GM20000 (cell line): Measurements from ENCODE around the gene PGGT1B.

ENCODE experiments used
- DNase-seq: peaks from one replicate; pipeline ENCODE4 v3.0.0; 2012; ENCODE audit warnings: low spot score
- TF ChIP-seq, protein P1 (sequence below): IDR thresholded peaks from 2 replicates; pipeline ENCODE4 v1.5.1; 2012; ENCODE audit warnings: mild to moderate bottlenecking, control low read depth; ENCODE audit errors: extremely low read depth, missing control alignments

The PGGT1B gene

DNA sequence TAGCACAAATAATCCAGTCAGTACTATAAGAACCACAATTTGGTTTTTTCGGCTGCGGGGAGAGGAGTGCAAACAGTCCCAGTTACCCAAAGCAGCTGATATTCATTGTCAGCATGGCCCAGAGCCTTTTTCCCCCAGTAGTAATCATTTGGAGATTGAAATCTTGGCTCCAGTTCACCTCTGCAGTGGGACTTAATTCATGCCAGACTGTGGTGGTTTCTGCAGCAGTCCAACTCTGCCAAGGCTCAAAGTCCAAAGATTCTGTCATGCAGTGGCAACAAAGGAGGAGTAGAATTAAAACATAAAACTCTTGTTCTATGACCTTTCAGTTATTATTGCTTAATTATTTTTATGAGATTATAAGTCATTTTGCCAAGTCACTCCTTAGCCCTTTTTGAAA, 68.0 kb downstream of the PGGT1B start:
- DNase-seq, result no peak
- TF ChIP-seq, protein P1, sequence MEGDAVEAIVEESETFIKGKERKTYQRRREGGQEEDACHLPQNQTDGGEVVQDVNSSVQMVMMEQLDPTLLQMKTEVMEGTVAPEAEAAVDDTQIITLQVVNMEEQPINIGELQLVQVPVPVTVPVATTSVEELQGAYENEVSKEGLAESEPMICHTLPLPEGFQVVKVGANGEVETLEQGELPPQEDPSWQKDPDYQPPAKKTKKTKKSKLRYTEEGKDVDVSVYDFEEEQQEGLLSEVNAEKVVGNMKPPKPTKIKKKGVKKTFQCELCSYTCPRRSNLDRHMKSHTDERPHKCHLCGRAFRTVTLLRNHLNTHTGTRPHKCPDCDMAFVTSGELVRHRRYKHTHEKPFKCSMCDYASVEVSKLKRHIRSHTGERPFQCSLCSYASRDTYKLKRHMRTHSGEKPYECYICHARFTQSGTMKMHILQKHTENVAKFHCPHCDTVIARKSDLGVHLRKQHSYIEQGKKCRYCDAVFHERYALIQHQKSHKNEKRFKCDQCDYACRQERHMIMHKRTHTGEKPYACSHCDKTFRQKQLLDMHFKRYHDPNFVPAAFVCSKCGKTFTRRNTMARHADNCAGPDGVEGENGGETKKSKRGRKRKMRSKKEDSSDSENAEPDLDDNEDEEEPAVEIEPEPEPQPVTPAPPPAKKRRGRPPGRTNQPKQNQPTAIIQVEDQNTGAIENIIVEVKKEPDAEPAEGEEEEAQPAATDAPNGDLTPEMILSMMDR, result no peak

DNA sequence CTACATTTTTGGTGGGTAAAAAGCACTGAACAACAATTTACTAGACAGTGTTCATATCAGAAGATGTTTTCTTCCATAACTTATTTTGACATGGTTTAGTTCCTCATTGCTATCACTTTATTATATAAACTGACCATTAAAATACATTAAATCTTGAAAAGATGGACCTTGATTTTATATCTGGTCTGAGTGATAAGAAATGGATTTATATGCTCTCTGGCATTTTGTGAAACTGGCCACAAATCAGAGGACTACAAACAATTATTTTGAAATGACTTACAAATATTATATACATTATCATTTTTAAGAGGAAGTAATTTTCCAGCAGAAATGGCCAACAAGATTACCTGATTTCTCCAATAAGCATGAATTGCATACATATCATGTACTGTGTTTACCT, 69.4 kb downstream of the PGGT1B start:
- TF ChIP-seq, protein P1, result no peak

DNA sequence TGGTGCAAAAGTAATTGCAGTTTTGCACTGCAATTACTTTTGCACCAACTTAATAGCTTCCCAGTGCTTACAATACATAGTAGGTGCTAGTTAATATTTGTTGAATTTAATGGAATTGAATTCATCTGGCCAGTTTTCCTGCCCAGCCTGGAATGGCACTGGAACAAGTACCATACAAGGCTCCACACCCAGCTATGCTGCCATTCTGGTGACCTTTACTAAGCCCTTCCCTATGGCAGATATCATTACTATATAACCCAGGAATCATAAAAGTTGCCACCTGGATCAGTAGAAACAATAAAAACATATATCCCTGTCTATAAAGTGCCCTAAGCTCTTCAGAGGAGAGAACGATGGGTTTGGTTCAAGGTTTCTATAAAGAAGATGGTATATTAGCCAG, 70.6 kb downstream of the PGGT1B start:
- TF ChIP-seq, protein P1, result no peak
- DNase-seq, result no peak

More for the DNA sequence above, 69.4 kb downstream of the PGGT1B start:
- DNase-seq, result no peak

DNA sequence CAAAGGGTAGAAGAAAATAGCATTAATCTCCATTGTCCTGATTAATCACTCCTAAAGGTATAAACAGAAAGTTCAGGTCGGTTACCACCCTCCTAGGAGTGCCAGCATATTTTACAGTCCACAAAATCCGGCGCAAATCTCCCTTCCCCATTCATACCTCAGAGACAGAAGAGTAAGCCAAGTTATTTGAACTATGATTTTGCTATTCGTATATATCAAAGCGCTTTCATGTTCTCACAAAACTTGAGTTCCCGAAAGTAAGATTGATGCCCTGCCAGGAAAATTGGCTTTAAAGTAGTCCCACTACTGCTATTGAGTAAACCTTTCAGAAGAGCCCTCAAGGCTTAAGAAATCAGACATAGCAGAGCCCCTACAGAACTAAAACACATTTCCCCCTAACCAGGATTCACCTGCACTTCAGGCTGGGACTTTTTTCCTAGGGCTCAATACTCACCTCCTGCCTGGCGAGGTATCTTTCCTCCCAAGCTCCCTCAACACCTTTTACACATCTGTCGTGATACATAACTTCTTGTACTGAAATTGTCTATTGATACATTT, 71.1 kb downstream of the PGGT1B start:
- TF ChIP-seq, protein P1, result no peak
- DNase-seq, result no peak

DNA sequence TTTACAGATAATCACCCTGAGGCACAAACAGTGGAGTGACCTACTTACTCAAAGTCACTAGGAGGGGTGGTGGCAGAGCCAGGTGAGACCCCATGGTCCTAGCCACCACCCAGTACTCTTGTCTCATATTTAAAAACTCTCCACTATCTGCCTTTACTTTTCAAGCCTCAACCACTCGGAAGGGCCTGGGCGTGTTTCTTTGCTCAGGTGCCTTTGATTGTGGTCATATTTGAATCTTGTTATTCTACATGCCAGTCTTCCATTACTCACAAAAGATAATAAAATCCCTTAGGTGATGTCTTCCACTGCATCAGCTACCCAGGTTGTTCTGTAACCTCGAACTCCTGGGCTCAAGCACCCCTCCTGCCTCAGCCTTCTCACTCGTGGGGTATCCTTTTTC, 72.3 kb downstream of the PGGT1B start:
- TF ChIP-seq, protein P1, result no peak
- DNase-seq, result no peak

DNA sequence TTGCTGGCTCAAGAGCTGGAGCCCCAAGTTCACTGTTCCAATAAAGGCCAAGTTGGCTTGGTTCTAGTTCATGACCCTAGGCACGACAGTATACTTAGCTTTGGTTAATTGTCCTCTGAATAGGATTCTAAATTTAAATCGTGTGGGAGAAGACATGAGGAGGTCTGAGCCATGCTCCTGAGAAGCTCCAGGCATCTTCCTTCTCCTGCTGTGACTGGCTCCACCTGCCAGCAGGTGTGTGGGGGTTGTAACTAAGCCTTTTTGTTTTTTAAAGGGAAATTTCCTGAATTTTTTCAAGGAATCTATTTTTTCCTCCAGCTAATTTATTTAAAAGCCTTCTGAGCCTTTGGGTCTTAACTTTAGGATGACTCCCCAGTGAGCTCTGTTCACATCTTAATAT, 72.8 kb downstream of the PGGT1B start:
- no peak for DNase-seq
- TF ChIP-seq, protein P1, result no peak

DNA sequence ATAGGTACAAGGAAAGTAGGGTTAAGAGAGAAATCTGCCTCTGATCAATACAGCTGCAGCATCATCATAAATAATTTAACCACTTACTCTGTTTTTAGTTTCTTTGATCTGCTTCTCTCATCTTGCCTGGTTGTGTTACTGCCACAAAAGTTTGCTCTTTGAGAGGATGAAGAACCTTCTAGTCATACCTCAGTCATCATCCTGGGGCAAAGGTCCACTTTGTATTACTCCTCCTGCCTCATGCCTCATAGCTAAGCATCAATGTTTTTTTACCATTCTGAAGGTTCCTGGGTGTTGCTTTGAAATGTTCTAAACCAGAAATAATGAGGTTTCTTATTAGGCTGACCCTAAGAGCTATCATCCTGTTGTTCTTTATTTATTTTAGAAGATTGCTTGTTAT, 75.9 kb downstream of the PGGT1B start:
- TF ChIP-seq, protein P1, result no peak
- no peak for DNase-seq
